GM21423 (cell line): ENCODE data around the gene GID8.

ENCODE experiments used
- ATAC-seq: cut with Tn5 transposase; IDR thresholded peaks from one replicate; pipeline ENCODE4 v1.9.1; 2021; ENCODE audit warnings: mild to moderate bottlenecking, moderate library complexity; ENCODE audit not compliant: unreplicated experiment

The GID8 gene

GRCh38 chr20:62941792-62942191 lies 3.8 kb downstream of the GID8 start:
- ATAC-seq: no peak

GRCh38 chr20:62942456-62942855 lies 4.5 kb downstream of the GID8 start:
- no peak for ATAC-seq

GRCh38 chr20:62943396-62943795 lies 5.4 kb downstream of the GID8 start:
- ATAC-seq: no peak

- no peak for ATAC-seq
Observed at GRCh38 chr20:62944184-62944583, 6.2 kb downstream of the GID8 start.

- ATAC-seq: no peak
Observed at GRCh38 chr20:62944746-62945145, 6.8 kb downstream of the GID8 start.

GRCh38 chr20:62945771-62946339 lies 7.9 kb downstream of the GID8 start:
- ATAC-seq: no peak

GRCh38 chr20:62946918-62947317 lies 9.0 kb downstream of the GID8 start:
- no peak for ATAC-seq

GRCh38 chr20:62947532-62948300 lies 9.8 kb downstream of the GID8 start:
- ATAC-seq: no peak

GRCh38 chr20:62949153-62949821 lies 11.3 kb downstream of the GID8 start:
- ATAC-seq: no peak

GRCh38 chr20:62949962-62950361 lies 12.0 kb downstream of the GID8 start:
- ATAC-seq: no peak

GRCh38 chr20:62950741-62951140 lies 12.8 kb downstream of the GID8 start:
- ATAC-seq: no peak

- no peak for ATAC-seq
Observed at GRCh38 chr20:62951143-62951895, 13.4 kb downstream of the GID8 start.

- ATAC-seq: no peak
Observed at GRCh38 chr20:62951896-62952372, 14.0 kb downstream of the GID8 start.

GRCh38 chr20:62952373-62952967 lies 14.5 kb downstream of the GID8 start, which contains the start of gene SLC17A9:
TSS of gene SLC17A9 (plus strand) at chr20:62952709. CDS start at chr20:62952831, 122 bp downstream.
- peak; percentile 48 for ATAC-seq

- no peak for ATAC-seq
Observed at GRCh38 chr20:62952968-62953838, 15.3 kb downstream of the GID8 start.

GRCh38 chr20:62953839-62954703 lies 16.1 kb downstream of the GID8 start:
- peak; percentile 72 for ATAC-seq

- no peak for ATAC-seq
Observed at GRCh38 chr20:62955519-62956386, 17.8 kb downstream of the GID8 start.
